SK-N-SH (cell line): ENCODE data around the gene RELN. TPM values are rescaled to one million over a fixed set of nuclear protein-coding genes. Genes with fewer than 3 reads are reported as not detected.

ENCODE experiments used
- CTCF ChIA-PET: fragments of 300-600, 350-600 bp; formaldehyde crosslinking; extraction: SDS; loops from one replicate; lab custom pipeline; 2021; lab: Yijun Ruan, JAX
- POLR2A ChIA-PET: fragments of 350-600 bp; sonication (Branson Sonifier 250); formaldehyde crosslinking; extraction: SDS; loops from one replicate; lab custom pipeline; 2020; ENCODE audit warnings: antibody characterized with exemption, inconsistent platforms; lab: Yijun Ruan, JAX
- DNase-seq: peaks from one replicate; pipeline ENCODE4 v3.0.0; 2012
- H2AFZ ChIP-seq: fragments of 200-600 bp; sonication (generic); 2 replicates; pipeline ENCODE4 v1.8.1; 2016; ENCODE audit warnings: antibody characterized with exemption, mild to moderate bottlenecking, low read depth
- H3F3A ChIP-seq: fragments of 200-600 bp; sonication (generic); replicated peaks from 2 replicates; pipeline ENCODE3; 2016; ENCODE audit warnings: antibody characterized with exemption, mild to moderate bottlenecking; ENCODE audit not compliant: insufficient read depth
- H3K27ac ChIP-seq, 2 experiments: fragments of 200-500 bp in 1 of 2; fragments of 200-600 bp in 1 of 2; sonication (Bioruptor generic) in 1 of 2; sonication (generic), shearing (Covaris generic) in 1 of 2; 2 replicates each; pipeline versions ENCODE4 v1.5.1 to v1.6.1; 2014 to 2016; ENCODE audit warnings: low read depth in 2 of 2, inconsistent platforms in 1 of 2, low read length in 1 of 2, mild to moderate bottlenecking in 1 of 2, mixed read lengths in 1 of 2
- H3K27me3 ChIP-seq: fragments of 200-600 bp; sonication (generic), shearing (Covaris generic); 2 replicates; pipeline ENCODE4 v1.6.1; 2016; ENCODE audit warnings: mixed run types; ENCODE audit not compliant: insufficient read depth
- H3K36me3 ChIP-seq, 2 experiments: fragments of 200-500 bp in 1 of 2; fragments of 200-600 bp in 1 of 2; sonication (Bioruptor generic) in 1 of 2; sonication (generic) in 1 of 2; replicated peaks in 1 of 2; 2 replicates each; pipeline versions ENCODE3 to v1.5.1; 2014 to 2016; ENCODE audit warnings: low read length in 1 of 2, mild to moderate bottlenecking in 1 of 2; ENCODE audit not compliant: insufficient read depth in 2 of 2, control insufficient read depth in 1 of 2
- H3K4me1 ChIP-seq, 2 experiments: fragments of 200-500 bp in 1 of 2; fragments of 200-600 bp in 1 of 2; sonication (Bioruptor generic) in 1 of 2; sonication (generic), shearing (Covaris generic) in 1 of 2; 2 replicates each; pipeline versions ENCODE4 v1.5.1 to v1.6.1; 2014 to 2016; ENCODE audit warnings: low read depth in 1 of 2, low read length in 1 of 2, mixed run types in 1 of 2; ENCODE audit not compliant: insufficient read depth in 2 of 2, control insufficient read depth in 1 of 2
- H3K4me2 ChIP-seq: fragments of 200-600 bp; sonication (generic), shearing (Covaris generic); 2 replicates; pipeline ENCODE4 v1.6.1; 2017; ENCODE audit warnings: mixed run types
- H3K4me3 ChIP-seq, 2 experiments: fragments of 200-500 bp in 1 of 2; fragments of 200-600 bp in 1 of 2; sonication (Bioruptor generic) in 1 of 2; sonication (generic), shearing (Covaris generic) in 1 of 2; 2 replicates each; pipeline versions ENCODE4 v1.5.1 to v1.8.1; 2014 to 2016; ENCODE audit warnings: low read depth in 2 of 2, inconsistent platforms in 1 of 2, low read length in 1 of 2, mild to moderate bottlenecking in 1 of 2, mixed read lengths in 1 of 2, moderate library complexity in 1 of 2
- H3K79me2 ChIP-seq: fragments of 200-600 bp; sonication (generic); 2 replicates; pipeline ENCODE4 v1.8.1; 2017; ENCODE audit warnings: mild to moderate bottlenecking; ENCODE audit not compliant: insufficient read depth
- H3K9ac ChIP-seq: fragments of 200-600 bp; sonication (generic); 2 replicates; pipeline ENCODE4 v1.6.1; 2017; ENCODE audit warnings: mixed run types
- H3K9me2 ChIP-seq: fragments of 200-600 bp; sonication (generic); 2 replicates; pipeline ENCODE4 v1.6.1; 2017; ENCODE audit warnings: mixed run types
- H3K9me3 ChIP-seq: fragments of 200-600 bp; sonication (generic); 2 replicates; pipeline ENCODE4 v1.6.1; 2017; ENCODE audit warnings: mixed run types, mild to moderate bottlenecking, moderate library complexity
- H4K20me1 ChIP-seq: fragments of 200-600 bp; sonication (generic); 2 replicates; pipeline ENCODE4 v1.6.1; 2017; ENCODE audit warnings: mild to moderate bottlenecking, mixed run types; ENCODE audit not compliant: insufficient read depth
- CHD2 ChIP-seq: fragments of 150-350 bp; IDR thresholded peaks from 2 replicates; pipeline ENCODE4 v1.6.1; 2018; ENCODE audit warnings: low read length; ENCODE audit not compliant: partially characterized antibody
- CTCF ChIP-seq: fragments of 200-600 bp; sonication (generic); IDR thresholded peaks from 2 replicates; pipeline ENCODE4 v1.6.1; 2017; ENCODE audit warnings: antibody characterized with exemption, mild to moderate bottlenecking, moderate library complexity
- EZH2phosphoT487 ChIP-seq: fragments of 200-600 bp; sonication (generic); IDR thresholded peaks from 2 replicates; pipeline ENCODE4 v1.6.1; 2017; ENCODE audit warnings: low read depth, mixed run types, mild to moderate bottlenecking, antibody characterized with exemption, moderate library complexity, borderline replicate concordance
- FOSL2 ChIP-seq: IDR thresholded peaks from 2 replicates; pipeline ENCODE4 v1.4.0; 2012; ENCODE audit warnings: low read depth, mild to moderate bottlenecking, moderate library complexity, borderline replicate concordance
- FOXJ3 ChIP-seq: sonication (generic); formaldehyde crosslinking; IDR thresholded peaks from 2 replicates; pipeline ENCODE4 v1.5.1; 2020; ENCODE audit warnings: mild to moderate bottlenecking, missing genetic modification reagents
- GABPA ChIP-seq: IDR thresholded peaks from 2 replicates; pipeline ENCODE4 v1.4.0; 2012; ENCODE audit warnings: low read depth, mild to moderate bottlenecking
- GATA2 ChIP-seq: sonication (generic); formaldehyde crosslinking; IDR thresholded peaks from 2 replicates; pipeline ENCODE4 v1.5.0; 2020; ENCODE audit warnings: mild to moderate bottlenecking, missing genetic modification reagents
- MAX ChIP-seq: IDR thresholded peaks from 2 replicates; pipeline ENCODE4 v1.4.0; 2012; ENCODE audit warnings: low read depth
- MXI1 ChIP-seq: IDR thresholded peaks from 2 replicates; pipeline ENCODE4 v1.6.1; 2012; ENCODE audit warnings: mild to moderate bottlenecking, low read depth, low read length, improper control_type of control experiment
- USF1 ChIP-seq: IDR thresholded peaks from 2 replicates; pipeline ENCODE4 v1.4.0; 2012; ENCODE audit warnings: low read depth, borderline replicate concordance
- USF2 ChIP-seq: fragments of 150-350 bp; IDR thresholded peaks from 2 replicates; pipeline ENCODE4 v1.6.1; 2017; ENCODE audit warnings: antibody characterized with exemption, low read length, low read depth, borderline replicate concordance
- whole genome bisulfite sequencing: methylation state at CpG from one replicate; pipeline ENCODE4 v1.1.6; 2017; ENCODE audit warnings: low lambda C conversion rate; 5-methylcytosine and 5-hydroxymethylcytosine counted together
- polyA plus RNA-seq, 3 experiments: library from polyadenylated mRNA; depleted of rRNA; stranded (reverse); fragments of >200 nt; gene quantifications; 2 replicates each; pipeline ENCODE4 v1.2.3, GENCODE V29; 2012

The RELN gene
- polyA plus RNA-seq, 1 of the 3 experiments (the other 2 are of a cell fraction): 0.02 TPM

- Histone ChIP-seq H3K9me2 (no peaks in the 10 kb centered on the region), H3K4me1 (peaks cover 0 to 29% of the 10 kb centered on the region in 2 experiments; a peak in 2 of 4 replicates), H3K27me3 (no peaks in the 10 kb centered on the region), H3K9ac (no peak overlapping the region), H2AFZ (no peak overlapping the region), H3K4me3 (no peak overlapping the region), H3K4me2 (no peak overlapping the region), H3K9me3 (no peaks in the 10 kb centered on the region), H3K36me3 (no peaks in the 10 kb centered on the region), H4K20me1 (no peaks in the 10 kb centered on the region), H3K79me2 (no peaks in the 10 kb centered on the region), H3K27ac (peak overlapping the region in 1 of 2 experiments; percentile 0; a peak in 1 of 4 replicates), H3F3A (no peaks in the 10 kb centered on the region)
- CTCF ChIA-PET: interaction anchor here (0.7 kb wide), 1 partner anchor 10 kb away, joined by 4 read pairs; no protein-coding TSS in a partner anchor
- 55% methylated on average over 6 of the region's 6 CpGs for WGBS
- TF ChIP-seq FOSL2 (no peak), MXI1 (no peak)
- POLR2A ChIA-PET: no interaction called here
- DNase-seq: no peak
These were observed 180.0 kb downstream of the RELN start for GRCh38 chr7:103809229-103809994.

- Histone ChIP-seq H3K27ac (no peak overlapping the region), H3K27me3 (no peaks in the 10 kb centered on the region), H2AFZ (no peak overlapping the region), H3F3A (no peaks in the 10 kb centered on the region), H3K9me3 (no peaks in the 10 kb centered on the region), H3K4me3 (no peak overlapping the region), H4K20me1 (no peaks in the 10 kb centered on the region), H3K4me2 (no peak overlapping the region), H3K4me1 (peaks cover 0 to 5% of the 10 kb centered on the region in 2 experiments; a peak in 2 of 4 replicates), H3K36me3 (no peaks in the 10 kb centered on the region), H3K9ac (no peak overlapping the region), H3K9me2 (no peaks in the 10 kb centered on the region), H3K79me2 (no peaks in the 10 kb centered on the region)
- CTCF ChIA-PET: no interaction called here
- TF ChIP-seq GABPA (no peak), GATA2 (CRISPR knock-in tag) (no peak), CHD2 (no peak), MAX (no peak), USF2 (no peak), FOXJ3 (CRISPR knock-in tag) (no peak)
- POLR2A ChIA-PET: no interaction called here
- WGBS: 71% methylated on average over 2 of the region's 2 CpGs
- no peak for DNase-seq
These were observed 184.1 kb downstream of the RELN start for GRCh38 chr7:103805346-103805745.

- CTCF ChIA-PET: no interaction called here
- H3K9ac ChIP-seq: no peak overlapping the region
- POLR2A ChIA-PET: no interaction called here
These were observed 185.8 kb downstream of the RELN start for GRCh38 chr7:103803631-103804030.

More at GRCh38 chr7:103803631-103804030, 185.8 kb downstream of the RELN start:
- Histone ChIP-seq H4K20me1 (no peaks in the 10 kb centered on the region), H3K4me1 (no peaks in the 10 kb centered on the region), H3K36me3 (no peaks in the 10 kb centered on the region), H3K9me3 (no peaks in the 10 kb centered on the region), H3K9me2 (no peaks in the 10 kb centered on the region), H3K79me2 (no peaks in the 10 kb centered on the region), H3K27ac (no peak overlapping the region), H3K4me3 (no peak overlapping the region), H3F3A (no peaks in the 10 kb centered on the region), H3K27me3 (no peaks in the 10 kb centered on the region), H2AFZ (no peak overlapping the region), H3K4me2 (no peak overlapping the region)
- WGBS: 26% methylated on average over 1 of the region's 1 CpG
- DNase-seq: no peak
- no peak for TF ChIP-seq EZH2phosphoT487
- TF ChIP-seq CTCF: no peak
- TF ChIP-seq FOXJ3 (CRISPR knock-in tag): no peak
- no peak for TF ChIP-seq USF1
